ENCODE results near the gene CCL19. TPM values are rescaled to one million over a fixed set of nuclear protein-coding genes. Genes with fewer than 3 reads are reported as not detected.

The CCL19 gene
- total RNA-seq, 1 experiment from 2014 or later: not detected

- TF ChIP-seq PRDM15 (CRISPR knock-in tag; IDR thresholded peaks at IDR 0.05) (no peak), E2F5 (CRISPR knock-in tag; IDR thresholded peaks at IDR 0.05) (no peak), RORB (CRISPR knock-in tag; IDR thresholded peaks at IDR 0.05) (no peak), ZNF512 (CRISPR knock-in tag; IDR thresholded peaks at IDR 0.05; ENCODE audit: borderline replicate concordance) (no peak), SMAD3 (CRISPR knock-in tag; IDR thresholded peaks at IDR 0.05; ENCODE audit: borderline replicate concordance) (no peak), HMGXB4 (CRISPR knock-in tag; IDR thresholded peaks at IDR 0.05) (no peak), GTF2I (CRISPR knock-in tag; conservative IDR thresholded peaks at IDR 0.05) (no peak), ZNF232 (CRISPR knock-in tag; IDR thresholded peaks at IDR 0.05) (no peak), TP53 (CRISPR knock-in tag; IDR thresholded peaks at IDR 0.05) (no peak), RELA (CRISPR knock-in tag; IDR thresholded peaks at IDR 0.05; ENCODE audit: borderline replicate concordance) (no peak)
- TF ChIP-seq, protein P1, sequence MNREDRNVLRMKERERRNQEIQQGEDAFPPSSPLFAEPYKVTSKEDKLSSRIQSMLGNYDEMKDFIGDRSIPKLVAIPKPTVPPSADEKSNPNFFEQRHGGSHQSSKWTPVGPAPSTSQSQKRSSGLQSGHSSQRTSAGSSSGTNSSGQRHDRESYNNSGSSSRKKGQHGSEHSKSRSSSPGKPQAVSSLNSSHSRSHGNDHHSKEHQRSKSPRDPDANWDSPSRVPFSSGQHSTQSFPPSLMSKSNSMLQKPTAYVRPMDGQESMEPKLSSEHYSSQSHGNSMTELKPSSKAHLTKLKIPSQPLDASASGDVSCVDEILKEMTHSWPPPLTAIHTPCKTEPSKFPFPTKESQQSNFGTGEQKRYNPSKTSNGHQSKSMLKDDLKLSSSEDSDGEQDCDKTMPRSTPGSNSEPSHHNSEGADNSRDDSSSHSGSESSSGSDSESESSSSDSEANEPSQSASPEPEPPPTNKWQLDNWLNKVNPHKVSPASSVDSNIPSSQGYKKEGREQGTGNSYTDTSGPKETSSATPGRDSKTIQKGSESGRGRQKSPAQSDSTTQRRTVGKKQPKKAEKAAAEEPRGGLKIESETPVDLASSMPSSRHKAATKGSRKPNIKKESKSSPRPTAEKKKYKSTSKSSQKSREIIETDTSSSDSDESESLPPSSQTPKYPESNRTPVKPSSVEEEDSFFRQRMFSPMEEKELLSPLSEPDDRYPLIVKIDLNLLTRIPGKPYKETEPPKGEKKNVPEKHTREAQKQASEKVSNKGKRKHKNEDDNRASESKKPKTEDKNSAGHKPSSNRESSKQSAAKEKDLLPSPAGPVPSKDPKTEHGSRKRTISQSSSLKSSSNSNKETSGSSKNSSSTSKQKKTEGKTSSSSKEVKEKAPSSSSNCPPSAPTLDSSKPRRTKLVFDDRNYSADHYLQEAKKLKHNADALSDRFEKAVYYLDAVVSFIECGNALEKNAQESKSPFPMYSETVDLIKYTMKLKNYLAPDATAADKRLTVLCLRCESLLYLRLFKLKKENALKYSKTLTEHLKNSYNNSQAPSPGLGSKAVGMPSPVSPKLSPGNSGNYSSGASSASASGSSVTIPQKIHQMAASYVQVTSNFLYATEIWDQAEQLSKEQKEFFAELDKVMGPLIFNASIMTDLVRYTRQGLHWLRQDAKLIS (CRISPR knock-in tag; IDR thresholded peaks at IDR 0.05; ENCODE audit: borderline replicate concordance): no peak
- TF ChIP-seq, protein P2, sequence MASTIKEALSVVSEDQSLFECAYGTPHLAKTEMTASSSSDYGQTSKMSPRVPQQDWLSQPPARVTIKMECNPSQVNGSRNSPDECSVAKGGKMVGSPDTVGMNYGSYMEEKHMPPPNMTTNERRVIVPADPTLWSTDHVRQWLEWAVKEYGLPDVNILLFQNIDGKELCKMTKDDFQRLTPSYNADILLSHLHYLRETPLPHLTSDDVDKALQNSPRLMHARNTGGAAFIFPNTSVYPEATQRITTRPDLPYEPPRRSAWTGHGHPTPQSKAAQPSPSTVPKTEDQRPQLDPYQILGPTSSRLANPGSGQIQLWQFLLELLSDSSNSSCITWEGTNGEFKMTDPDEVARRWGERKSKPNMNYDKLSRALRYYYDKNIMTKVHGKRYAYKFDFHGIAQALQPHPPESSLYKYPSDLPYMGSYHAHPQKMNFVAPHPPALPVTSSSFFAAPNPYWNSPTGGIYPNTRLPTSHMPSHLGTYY (CRISPR knock-in tag; IDR thresholded peaks at IDR 0.05): no peak
- no peak for ATAC-seq
- H3K4me1 Mint-ChIP-seq: no peaks in the 10 kb centered on the region
- no peaks in the 10 kb centered on the region for H3K36me3 Mint-ChIP-seq
- ChIA-PET CTCF (no interaction called here), POLR2A (no interaction called here)
- no peak for DNase-seq (ENCODE audit: low spot score)
- no peak overlapping the region for H3K27ac Mint-ChIP-seq
- no peaks in the 10 kb centered on the region; the same call in 1 of the 2 replicates for H3K27me3 Mint-ChIP-seq (ENCODE audit: low read depth)
- peaks cover 12% of the 10 kb centered on the region for H3K9me3 Mint-ChIP-seq
- no peak overlapping the region for H3K4me3 Mint-ChIP-seq
These were observed 46.7 kb upstream of the CCL19 start for GRCh38 chr9:34737677-34738260.

Data from WTC11 (cell line).